GM21529 (cell line): ENCODE results near the gene CLBA1.
"Not testable (repeated sequence)": the region's sequence is repeated elsewhere in the genome, so short reads cannot be mapped to it uniquely, and the experiment has no call there.

Experiments used
- ATAC-seq: cut with Tn5 transposase; IDR thresholded peaks from one replicate; pipeline ENCODE4 v1.9.1; 2021; ENCODE audit not compliant: unreplicated experiment

CLBA1 gene

GRCh38 chr14:104947881-104948735 lies 37.5 kb upstream of the CLBA1 start:
- ATAC-seq: not testable (repeated sequence)

- no peak for ATAC-seq
These were observed 36.9 kb upstream of the CLBA1 start for GRCh38 chr14:104948736-104949031.

DNA sequence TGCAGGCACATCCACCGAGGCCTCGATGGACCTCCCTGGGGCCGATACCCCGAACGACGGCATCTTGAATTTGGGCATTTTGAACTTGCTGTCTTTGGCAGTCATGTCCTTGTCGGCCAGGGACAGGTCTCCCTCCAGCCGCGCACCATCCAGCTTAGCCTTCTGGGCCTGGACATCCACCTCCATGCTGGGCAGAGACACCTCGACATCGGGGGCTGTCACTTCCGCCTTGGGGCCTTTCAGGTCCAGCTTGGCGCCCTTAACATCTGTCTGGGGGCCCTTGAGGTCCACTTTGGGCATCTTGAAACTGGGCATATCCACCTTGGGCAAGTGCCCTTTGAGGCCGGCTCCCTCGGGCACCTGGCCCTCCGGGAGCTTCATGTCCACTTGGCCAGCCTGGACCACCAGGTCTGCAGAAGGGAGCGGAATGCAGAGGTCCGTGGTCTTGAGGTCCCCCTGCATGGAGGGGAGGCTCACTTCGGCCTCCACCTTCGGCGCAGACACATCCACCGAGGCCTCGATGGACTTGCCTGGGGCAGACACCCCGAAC lies 36.1 kb upstream of the CLBA1 start:
- ATAC-seq: not testable (repeated sequence)

- no peak for ATAC-seq
These were observed 35.6 kb upstream of the CLBA1 start for GRCh38 chr14:104950021-104950420.

DNA sequence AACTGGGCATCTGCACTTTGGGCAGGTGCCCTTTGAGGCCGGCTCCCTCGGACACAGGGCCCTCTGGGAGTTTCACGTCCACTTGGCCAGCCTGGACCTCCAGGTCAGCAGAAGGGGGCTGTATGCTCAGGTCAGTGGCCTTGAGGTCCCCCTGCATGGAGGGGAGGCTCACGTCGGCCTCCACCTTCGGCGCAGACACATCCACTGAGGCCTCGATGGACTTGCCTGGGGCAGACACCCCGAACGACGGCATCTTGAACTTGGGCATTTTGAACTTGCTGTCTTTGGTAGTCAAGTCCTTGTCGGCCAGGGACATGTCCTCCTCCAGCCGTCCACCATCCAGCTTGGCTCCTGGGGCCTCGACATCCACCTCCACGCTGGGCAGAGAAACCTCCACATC lies 34.9 kb upstream of the CLBA1 start:
- ATAC-seq: not testable (repeated sequence)

DNA sequence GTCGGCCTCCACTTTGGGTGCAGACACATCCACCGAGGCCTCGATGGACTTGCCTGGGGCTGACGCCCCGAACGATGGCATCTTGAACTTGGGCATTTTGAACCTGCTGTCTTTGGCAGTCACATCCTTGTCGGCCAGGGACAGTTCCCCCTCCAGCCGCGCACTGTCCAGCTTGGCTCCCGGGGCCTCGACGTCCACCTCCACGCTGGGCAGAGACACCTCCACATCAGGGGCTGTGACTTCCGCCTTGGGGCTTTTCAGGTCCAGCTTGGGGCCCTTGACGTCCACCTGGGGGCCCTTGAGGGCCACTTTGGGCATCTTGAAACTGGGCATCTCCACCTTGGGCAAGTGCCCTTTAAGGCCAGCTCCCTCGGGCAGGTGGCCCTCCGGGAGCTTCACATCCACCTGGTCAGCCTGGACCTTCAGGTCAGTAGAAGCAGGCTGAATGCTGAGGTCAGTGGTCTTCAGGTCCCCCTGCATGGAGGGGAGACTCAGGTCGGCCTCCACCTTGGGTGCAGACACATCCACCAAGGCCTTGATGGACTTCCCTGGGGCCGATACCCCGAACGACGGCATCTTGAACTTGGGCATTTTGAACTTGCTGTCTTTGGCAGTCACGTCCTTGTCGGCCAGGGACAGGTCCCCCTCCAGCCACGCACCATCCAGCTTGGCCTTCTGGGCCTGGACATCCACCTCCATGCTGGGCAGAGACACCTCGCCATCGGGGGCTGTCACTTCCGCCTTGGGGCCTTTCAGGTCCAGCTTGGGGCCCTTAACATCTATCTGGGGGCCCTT lies 33.5 kb upstream of the CLBA1 start:
- not testable (repeated sequence) for ATAC-seq

DNA sequence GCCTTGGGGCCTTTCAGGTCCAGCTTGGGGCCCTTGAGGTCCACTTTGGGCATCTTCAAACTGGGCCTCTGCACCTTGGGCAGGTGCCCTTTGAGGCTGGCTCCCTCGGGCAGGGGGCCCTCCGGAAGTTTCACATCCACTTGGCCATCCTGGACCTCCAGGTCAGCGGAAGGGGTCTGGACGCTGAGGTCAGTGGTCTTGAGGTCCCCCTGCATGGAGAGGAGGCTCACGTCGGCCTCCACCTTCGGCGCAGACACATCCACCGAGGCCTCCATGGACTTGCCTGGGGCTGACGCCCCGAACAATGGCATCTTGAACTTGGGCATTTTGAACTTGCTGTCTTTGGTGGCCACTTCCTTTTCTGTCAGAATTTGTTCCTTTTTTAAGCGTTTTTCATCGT lies 32.5 kb upstream of the CLBA1 start:
- ATAC-seq: no peak

DNA sequence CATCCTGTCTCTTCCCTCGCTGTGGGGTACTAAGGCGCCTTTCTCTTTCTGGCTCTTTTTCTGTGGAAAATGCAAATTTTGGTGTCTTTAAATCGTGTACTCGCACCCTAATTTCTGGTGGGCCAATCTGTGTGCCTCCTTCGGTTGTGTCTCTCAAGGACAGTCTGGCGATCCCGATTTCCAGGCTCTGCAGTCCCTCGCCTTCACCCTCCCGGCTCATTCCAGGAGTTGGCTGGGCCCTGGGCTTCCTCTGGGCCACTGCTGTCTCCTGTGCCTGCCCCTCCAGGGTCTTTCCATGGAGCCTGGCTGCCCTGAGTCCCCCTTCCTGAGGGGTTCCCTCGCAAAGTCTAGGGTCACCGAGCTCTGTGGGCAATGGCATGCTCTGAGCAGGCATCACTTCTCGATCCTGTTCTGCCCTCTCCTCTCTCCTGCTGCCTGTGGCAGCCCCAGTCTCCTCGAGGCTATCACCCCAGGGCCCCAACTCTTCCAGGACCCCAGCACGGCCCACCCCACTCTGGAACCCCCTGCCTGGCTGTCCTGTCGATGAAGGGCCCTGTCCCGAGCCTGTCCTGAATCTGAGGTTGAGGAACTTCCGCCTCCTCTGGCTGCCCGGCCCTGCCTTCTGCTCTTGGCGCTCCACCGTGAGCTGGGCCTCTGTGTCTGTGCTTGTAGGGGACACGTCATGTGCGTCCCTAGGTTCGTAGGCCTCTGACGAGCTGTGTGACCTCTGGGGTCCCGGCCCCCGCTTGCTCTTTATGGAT lies 31.5 kb upstream of the CLBA1 start:
- no peak for ATAC-seq

- no peak for ATAC-seq
These were observed 30.7 kb upstream of the CLBA1 start for GRCh38 chr14:104954746-104955395.

DNA sequence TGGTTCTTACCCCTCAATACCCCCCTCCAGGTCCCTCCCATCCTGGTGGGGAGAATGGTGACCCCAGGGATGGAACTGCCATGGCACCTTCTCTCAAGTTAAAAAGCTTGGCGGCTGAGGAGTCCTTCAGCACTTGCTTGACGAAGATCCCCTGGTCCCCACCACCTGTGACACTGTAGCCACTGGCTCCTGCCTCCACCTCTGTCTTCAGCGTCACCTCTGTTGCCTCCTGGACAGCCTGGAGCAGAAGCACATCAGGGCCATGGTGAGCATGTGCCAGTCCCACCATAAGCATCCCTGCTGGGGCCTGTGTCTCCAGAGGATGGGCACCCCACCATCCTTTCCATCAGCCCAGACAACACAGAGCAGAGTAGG lies 30.2 kb upstream of the CLBA1 start:
- ATAC-seq: no peak

DNA sequence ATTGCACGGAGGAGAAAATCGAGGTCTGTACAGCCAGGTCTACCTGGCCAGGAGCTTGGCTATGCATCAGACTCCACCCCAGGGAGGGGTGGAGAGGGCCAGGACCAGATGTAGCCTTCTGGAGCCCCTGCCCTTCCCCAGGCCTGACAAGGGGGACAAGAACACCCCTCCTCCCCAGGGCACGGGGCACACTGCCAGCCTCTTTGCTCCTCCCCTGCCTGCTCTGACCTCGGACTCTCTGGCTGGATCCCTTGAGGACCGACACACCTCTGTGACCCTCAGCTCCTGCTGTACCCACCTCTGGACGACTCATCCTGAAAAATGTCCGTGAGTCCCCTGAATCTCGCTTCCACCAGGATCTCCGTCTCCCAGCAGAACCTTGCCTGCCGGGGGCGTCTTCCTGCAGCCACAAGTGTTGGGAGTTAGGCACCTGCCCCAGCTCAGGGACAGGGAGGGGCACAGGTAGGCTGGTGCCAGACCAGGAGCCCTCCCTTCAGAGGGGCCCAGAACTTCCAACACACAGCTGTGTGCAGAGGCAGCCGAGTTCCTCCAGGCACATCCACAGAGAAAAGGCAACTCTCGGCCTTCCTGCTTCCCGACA lies 29.2 kb upstream of the CLBA1 start:
- ATAC-seq: no peak

DNA sequence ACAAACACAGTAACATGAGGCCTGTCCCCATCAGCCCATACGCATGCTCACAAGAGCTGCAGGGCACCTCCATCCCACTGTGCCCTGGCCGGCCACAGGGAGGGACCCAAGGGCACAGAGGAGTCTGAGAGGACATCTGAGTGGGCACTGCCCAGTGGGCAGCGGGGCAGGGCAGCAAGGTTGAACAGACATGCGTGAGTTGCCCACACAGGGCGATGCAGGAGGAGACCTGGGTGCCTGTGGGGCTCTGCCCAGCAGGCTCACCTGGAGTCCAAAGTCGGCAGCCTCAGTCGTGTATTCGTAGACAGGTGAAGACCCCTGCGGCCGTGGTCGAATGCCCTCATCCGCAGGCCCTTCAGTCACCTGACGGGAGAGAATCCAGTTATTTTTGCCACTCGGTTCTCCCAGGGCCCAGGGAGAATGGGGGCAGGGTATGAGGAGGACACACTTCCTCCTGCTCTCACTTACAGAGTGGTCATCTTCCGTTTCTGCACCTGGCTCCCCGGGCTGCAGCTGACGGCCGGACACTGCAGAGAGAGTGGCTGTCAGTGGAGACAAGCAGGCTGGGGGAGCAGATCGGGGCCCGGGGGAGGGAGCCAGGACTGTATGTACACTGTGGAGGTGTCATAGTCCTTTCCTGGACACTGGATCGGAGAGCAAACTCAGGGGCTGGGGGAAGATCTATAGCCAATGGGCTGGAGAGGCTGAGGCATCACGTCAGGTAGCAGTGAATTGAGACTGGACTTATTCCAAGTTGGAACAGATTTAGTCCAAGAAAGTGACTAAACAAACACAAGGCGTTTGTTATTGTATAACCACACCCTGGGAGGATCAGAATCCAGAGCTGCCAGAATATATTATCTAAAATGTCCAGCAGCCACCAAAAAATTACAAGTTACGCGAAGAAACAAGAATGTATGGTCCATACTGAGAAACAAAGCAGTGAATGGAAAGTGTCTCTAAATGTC lies 28.2 kb upstream of the CLBA1 start:
- no peak for ATAC-seq

DNA sequence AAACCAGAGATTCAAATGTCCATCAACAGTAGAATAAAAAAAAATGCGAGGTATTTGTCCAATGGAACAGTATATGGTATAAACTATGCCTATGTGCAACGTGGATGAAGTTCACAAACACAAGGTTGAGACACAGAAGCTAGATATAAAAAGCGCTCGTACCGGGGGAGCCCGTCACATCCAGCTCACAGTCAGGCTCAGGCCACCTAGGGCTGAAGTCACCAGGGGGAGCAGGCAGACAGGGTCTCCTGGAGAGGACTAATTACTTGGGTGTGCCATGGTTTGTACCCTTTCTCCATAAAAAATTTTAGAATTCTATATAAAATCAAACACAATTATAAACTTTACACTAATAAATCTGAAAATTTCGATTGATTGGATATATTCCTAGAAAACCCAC lies 21.0 kb upstream of the CLBA1 start:
- no peak for ATAC-seq

DNA sequence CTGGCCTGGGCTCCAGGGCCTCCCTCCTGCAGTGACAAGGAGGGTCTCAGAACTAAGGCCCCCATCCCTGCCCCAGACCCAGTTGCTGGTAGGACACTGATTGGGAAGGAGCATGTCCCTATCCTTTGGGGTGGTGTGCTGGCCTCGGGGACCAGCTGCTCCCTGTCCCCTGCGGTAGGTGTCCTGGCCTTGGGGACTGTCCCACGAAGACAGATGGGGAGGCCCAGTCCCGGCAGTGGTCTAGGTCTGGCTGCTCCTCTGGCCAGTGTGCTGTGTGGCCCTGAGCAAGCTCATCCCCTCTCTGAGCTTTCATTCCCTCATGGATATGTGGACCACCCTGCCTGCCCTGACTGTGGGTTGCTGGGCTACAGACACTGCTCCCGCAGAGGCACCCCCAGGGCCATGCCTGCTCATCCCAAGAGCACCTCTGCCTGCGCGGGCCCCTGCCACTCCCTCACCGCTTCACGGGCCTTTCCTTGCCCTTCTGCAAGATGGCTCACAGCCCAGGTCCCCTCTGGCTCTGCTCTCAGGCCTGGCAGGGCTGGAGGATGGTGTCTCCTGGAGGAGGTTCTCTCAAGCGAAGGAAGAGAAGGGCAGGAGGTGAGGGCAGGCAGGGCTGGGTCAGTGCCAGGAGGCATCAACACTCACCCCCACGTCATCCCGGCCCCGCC lies 19.9 kb upstream of the CLBA1 start:
- ATAC-seq: no peak

- no peak for ATAC-seq
These were observed 19.2 kb upstream of the CLBA1 start for GRCh38 chr14:104966261-104966865.

DNA sequence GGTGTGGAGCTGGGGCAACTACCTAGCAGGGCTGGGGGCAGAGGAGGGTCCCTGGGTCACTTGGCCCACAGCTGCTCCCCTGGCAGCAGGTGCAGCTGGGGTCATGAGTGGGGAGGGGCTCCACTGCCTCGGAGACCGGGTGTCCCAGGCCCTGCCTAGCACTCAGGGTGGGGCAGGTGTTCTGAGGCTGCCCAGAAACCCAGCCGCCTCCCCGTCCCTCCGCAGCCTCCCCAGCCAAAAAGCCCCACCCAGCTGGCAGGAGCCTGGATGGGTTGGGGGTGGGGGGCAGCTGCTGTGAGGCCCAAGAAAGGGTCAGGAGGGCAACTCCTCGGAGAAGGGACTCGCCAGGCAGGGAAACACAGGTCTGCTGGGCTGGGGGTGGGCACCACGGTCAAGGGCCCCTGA lies 18.6 kb upstream of the CLBA1 start:
- no peak for ATAC-seq

GRCh38 chr14:104967386-104968152 lies 18.0 kb upstream of the CLBA1 start:
- ATAC-seq: no peak

DNA sequence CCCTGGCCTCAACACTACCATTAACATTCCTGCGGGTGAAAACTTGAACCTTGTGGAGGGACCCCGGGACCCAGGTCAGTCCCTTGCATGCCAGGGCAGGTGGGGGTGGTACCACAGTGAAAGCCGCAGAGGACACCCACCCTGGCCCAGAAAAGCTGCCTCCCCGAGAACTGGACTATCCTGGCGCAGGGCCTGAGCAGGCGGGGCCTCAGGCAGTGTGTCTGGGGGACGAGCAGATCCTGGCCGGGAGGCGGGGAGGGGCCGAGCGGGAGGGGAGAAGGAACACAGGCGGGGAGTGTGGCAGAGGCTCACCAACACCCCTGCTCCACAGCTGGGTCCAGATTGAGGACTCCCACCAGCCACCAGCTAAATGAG lies 17.4 kb upstream of the CLBA1 start:
- no peak for ATAC-seq
